T-helper 2 cell (primary cell): Measurements from ENCODE around the gene ATP7B.
"Not testable (repeated sequence)": the region's sequence is repeated elsewhere in the genome, so short reads cannot be mapped to it uniquely, and the experiment has no call there.

ENCODE experiments used
- DNase-seq, 5 experiments: peaks; one replicate each; pipeline versions ENCODE4 v3.0.0 to v3.0.0-alpha.2; 2012 to 2022
- total RNA-seq, 2 donors: gene quantifications; one replicate each; lab custom pipeline; 2026; lab: John Stamatoyannopoulos, UW

ATP7B gene
- 2.4 to 2.8 reads per million in 2 donors for total RNA-seq

GRCh38 chr13:52010890-52011631 lies at the start of gene ATP7B:
TSS of gene ATP7B (minus strand) at chr13:52011450. CDS start at chr13:52011337, 113 bp downstream.
- peak in 3 of 5 experiments; percentile 15 to 30 (median 16) for DNase-seq

- DNase-seq, result no peak
Measured at GRCh38 chr13:52053460-52053859, 42.2 kb upstream of the ATP7B start.

GRCh38 chr13:52051400-52051799 lies 40.1 kb upstream of the ATP7B start:
- DNase-seq, result no peak

GRCh38 chr13:52048516-52048915 lies 37.3 kb upstream of the ATP7B start:
- no peak for DNase-seq

GRCh38 chr13:52047463-52047862 lies 36.2 kb upstream of the ATP7B start:
- DNase-seq, result no peak

GRCh38 chr13:52043675-52044074 lies 32.4 kb upstream of the ATP7B start:
- no peak for DNase-seq

GRCh38 chr13:52036037-52036436 lies 24.8 kb upstream of the ATP7B start:
- no peak for DNase-seq

GRCh38 chr13:52034616-52035226 lies 23.5 kb upstream of the ATP7B start:
- DNase-seq, result no peak

GRCh38 chr13:52033039-52033438 lies 21.8 kb upstream of the ATP7B start:
- DNase-seq, result no peak

- DNase-seq, result not testable (repeated sequence)
Measured at GRCh38 chr13:52030401-52030800, 19.2 kb upstream of the ATP7B start.

GRCh38 chr13:52029569-52029968 lies 18.3 kb upstream of the ATP7B start:
- no peak for DNase-seq

- DNase-seq, result no peak
Measured at GRCh38 chr13:52027832-52028231, 16.6 kb upstream of the ATP7B start.

GRCh38 chr13:52026246-52026626 lies 15.0 kb upstream of the ATP7B start:
- DNase-seq, result no peak

- no peak for DNase-seq
Measured at GRCh38 chr13:52025475-52026245, 14.4 kb upstream of the ATP7B start.

- no peak for DNase-seq
Measured at GRCh38 chr13:52024481-52024880, 13.2 kb upstream of the ATP7B start, which contains the start of gene UTP14C. TSS of gene UTP14C (plus strand) at chr13:52024691. CDS start at chr13:52028805, 4,114 bp downstream.

GRCh38 chr13:52022356-52022755 lies 11.1 kb upstream of the ATP7B start:
- no peak for DNase-seq

- no peak for DNase-seq
Measured at GRCh38 chr13:52020191-52020590, 8.9 kb upstream of the ATP7B start.

- no peak for DNase-seq
Measured at GRCh38 chr13:52016296-52016695, 5.0 kb upstream of the ATP7B start.

- DNase-seq, result no peak
Measured at GRCh38 chr13:52012512-52012836, 1.2 kb upstream of the ATP7B start.

- DNase-seq, result peak; percentile 98 to 100 (median 99)
Measured at GRCh38 chr13:52011632-52012511, 622 bp upstream of the ATP7B start, which contains the start of gene ALG11. TSS of gene ALG11 (plus strand) at chr13:52012398. CDS start at chr13:52012419, 21 bp downstream.

- no peak for DNase-seq
Measured at GRCh38 chr13:52009946-52010345, 1.3 kb downstream of the ATP7B start.

- DNase-seq, result no peak
Measured at GRCh38 chr13:52006523-52007245, 4.6 kb downstream of the ATP7B start.
